ENCODE results near the gene ROBO1.
"Not testable (repeated sequence)": the region's sequence is repeated elsewhere in the genome, so short reads cannot be mapped to it uniquely, and the experiment has no call there.

Gene ROBO1

DNA sequence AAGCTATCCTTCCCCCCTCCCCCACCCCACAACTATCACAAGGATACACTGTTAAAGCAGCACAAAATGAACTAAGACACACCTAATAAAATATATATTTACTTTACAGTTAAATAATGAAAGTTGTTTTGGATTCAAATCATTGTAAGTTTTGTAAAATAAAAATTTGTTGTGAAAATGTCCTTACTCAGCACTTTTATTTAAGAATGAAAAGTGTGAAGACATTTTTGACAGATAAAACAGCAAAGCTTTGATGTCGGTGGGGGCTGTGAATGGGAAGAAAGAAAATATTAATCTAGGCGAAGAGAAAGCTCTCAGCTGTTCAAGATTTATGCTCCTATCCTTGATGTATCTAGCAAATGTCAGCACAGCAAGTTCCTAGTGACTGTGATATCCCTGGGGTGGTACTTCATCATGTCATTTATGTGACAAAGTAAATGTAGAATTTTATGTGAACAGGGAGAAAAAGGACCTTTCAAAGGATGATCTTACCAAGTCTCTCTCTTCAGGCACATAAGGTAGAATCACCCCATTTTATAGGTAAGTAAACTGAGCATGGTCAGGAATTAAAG, 216.4 kb downstream of the ROBO1 start:
- no peak for DNase-seq (ENCODE audit: low read depth in 2 of 2)

DNA sequence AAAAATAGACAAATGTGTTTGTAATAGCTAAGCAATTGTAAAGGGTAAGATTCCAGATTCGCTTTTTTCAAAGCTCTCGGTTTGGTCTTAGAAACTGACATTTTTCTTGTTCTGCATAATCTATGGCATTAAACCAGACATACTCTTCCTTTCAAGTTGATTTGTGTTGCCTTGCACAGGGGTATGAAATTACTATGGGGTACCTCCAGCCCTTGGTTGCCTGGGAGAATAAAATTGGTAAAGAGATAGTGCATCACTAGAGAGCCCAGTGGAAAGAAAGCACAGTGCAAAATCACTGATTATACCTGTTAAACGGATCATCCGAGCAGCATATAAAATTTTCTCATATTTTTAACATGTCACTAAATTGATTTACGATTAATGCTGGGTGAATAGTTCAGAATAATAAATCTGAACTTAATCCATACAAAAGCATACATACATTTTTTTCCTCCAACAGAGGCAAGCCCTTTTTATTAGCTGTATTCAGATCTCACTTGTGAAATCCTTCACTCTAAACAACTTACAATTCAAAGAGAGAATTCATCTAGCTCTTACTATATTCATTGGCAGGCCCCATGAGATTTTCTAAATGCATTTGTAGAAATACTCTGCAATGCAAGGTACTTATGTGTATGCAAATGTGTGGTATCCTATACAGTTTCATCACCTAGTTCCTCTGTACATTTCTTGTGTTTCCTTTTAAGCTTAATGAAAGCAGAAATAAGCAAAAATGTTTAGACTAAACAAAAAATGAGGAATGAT, 224.4 kb downstream of the ROBO1 start:
- DNase-seq (ENCODE audit: low read depth in 2 of 2), result no peak

DNA sequence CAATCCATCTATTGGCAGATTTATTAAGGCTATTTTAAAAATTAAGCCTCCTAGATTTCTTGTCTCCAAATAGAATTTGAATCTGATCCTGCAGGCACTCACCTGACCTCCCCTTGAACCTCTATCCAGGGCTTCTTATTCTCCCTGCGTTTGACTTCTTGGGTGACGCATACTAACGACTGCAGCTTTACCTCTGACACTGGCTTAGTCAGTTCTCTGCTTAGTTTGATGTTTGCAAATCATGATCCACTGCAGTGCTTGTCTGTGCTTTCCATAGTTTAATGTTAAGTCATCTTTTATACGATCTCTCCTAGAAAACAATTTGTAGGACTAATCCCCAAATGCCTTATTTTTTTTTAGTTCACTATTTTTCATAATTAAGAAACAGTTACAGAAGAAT, 233.1 kb downstream of the ROBO1 start:
- DNase-seq (ENCODE audit: low read depth in 2 of 2), result no peak

DNA sequence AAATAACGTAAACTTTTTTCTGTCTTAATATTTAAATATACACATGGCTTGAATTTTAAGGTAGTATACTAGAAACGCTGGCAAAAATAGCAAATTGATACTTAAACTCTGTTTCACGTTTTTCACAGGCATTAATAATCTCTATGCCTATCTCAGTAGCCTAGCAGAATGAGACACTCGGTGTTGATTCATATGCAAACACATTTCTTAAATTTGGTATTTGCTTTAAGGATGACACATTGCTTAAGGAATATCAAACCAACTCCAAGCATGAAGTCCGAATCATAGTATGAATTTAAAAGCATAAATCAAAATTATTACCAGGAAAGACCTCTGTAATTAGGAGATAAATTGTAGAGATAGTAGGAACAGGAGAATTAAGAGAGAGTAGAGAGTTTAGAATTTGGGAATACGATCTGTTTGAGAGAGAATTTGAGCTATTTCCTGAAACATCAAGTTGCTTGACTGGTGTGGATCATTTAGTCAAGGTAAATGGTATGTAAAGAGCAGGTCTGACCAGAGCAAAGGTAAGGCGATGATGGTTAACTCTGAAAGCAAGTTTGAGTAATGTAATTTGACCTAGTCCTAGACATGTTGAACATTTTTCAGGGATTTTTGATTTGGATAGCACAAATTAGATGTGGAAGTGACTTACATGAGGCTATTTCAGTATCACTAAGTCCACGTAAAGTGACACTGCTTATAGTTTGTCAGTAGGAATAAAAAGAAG, 236.1 kb downstream of the ROBO1 start:
- DNase-seq (ENCODE audit: low read depth in 2 of 2), result no peak

DNA sequence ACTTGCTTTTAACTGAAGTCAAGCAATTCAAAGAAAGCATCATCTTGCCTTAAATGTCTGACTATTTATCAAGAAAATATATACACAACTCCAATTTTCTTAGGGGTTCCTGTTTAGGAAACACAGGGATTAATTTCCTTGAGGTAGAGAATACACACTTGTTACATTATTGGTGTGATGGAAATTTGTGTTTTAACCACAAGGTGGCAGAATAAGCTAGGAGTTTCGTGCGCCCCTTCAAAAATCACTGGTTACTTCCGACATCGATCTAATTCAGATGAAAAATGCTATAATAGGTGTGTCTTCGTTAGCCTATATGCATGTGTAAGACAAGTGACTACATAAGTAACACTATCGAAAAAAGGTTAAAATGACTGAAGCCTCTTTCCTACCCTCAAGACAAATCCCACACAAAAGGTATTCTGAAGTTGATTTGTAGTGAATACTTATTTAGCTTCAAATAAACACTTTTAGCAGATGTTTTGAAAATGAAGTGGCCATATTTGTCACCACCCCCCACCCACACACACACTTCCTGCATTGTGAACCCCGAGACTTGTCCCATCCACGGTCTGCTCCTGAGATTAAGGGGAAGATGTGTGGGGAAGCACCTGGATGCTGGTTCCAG, 246.5 kb downstream of the ROBO1 start:
- no peak for DNase-seq (ENCODE audit: low read depth in 2 of 2)

DNA sequence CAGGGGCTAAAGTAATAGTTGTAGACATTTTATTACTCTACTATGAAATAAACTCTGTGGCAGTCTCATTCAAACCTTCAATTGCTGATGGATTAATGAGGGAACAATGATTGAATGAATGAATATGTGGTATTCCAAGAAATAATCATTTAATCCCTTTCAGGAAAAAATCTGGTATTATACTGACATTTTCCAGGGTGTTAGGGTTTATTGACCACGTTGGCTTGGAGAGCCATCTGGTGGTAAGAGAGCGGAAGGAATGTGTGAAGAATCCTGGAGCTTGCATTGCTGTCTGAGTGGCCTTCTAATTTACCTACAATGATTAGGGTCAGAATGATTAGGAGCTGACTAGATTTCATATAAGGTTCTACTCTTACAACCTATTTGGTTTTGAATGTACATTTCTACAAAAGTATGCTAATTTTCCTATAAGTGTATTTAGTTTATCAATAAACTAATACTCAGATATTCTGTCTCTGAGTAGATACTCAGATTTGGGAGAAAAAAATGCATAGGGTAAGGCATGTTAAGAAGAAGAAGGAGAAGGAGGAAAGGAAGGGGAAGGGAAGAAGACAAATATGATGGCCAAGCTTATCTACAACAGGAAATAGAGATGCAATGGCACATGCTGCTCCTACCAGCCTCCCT, 249.9 kb downstream of the ROBO1 start:
- DNase-seq (ENCODE audit: low read depth in 2 of 2), result no peak

DNA sequence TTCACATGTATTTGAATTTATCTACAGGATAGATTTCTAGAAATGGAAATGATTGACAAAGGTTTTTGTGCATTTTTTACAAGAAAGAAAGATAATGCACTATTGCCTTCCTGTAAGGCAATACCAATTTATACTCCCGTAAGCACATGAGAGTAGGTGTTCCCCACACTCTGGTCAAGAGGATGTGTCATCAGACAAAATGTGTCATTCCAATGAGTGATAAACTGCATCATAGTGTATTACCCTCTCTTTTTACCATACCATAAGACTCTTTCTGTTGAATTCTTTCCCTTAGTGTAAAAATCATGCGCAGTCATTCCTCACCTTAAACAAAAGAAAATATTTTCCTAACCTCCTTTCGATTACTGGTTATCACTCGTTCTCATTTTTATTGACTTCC, 251.0 kb downstream of the ROBO1 start:
- DNase-seq (ENCODE audit: low read depth in 2 of 2), result no peak

DNA sequence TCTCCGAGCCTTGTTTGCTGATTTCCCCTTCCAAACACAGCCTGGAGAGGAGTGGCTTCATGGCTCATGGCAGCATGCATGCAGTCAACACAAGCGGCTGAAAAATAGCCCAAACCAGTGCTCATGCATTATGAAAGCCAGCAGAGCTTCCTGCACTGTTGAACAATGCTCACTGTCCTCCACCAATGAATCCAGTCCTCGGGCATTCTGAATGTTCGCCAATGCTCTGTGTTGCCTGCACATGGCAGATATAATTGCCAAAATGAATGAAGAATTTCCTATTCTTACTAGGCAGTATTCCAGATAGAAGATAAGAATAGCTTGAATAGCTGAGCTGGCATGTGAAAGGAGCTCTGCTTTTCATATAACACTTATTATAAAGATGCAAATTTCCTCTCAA, 252.7 kb downstream of the ROBO1 start:
- no peak for DNase-seq (ENCODE audit: low read depth in 2 of 2)

DNA sequence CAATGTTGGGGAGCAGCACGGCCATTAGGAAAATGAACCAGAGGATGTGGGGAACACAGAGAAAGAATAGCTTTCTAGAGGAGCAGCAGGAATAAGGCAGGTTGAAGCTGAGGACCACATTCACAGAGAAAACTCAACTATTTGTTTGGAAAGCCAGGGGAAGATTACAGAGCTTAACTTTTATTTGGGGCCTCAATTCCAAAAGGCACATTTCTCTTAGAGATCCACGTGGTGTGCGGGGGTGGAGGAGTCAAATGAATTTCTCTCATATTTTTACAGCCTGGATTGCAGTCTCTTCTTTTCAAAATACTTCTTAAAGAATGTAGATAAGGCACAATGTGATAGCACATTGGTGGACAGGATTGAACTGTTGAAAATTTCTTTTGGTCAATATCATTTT, 253.7 kb downstream of the ROBO1 start:
- DNase-seq (ENCODE audit: low read depth in 2 of 2), result no peak

DNA sequence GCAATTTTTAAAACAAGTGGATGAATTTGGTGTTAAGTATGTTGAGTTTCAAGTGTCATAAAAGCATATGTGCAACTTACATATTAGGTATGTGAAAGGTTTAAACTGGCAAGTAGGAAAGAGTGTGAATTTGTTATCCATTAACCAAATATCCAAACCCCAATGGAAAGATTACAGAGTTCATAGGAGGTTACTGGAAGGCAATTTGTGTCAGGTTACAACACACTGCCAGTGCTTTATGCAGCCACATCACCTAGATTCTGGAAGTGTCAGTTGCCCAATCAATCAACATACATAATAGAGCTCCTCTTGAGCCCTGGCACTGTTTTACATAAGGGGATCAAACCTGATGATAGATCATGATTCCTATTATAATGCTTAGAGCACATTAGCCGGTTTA, 261.0 kb downstream of the ROBO1 start:
- no peak for DNase-seq (ENCODE audit: low read depth in 2 of 2)

DNA sequence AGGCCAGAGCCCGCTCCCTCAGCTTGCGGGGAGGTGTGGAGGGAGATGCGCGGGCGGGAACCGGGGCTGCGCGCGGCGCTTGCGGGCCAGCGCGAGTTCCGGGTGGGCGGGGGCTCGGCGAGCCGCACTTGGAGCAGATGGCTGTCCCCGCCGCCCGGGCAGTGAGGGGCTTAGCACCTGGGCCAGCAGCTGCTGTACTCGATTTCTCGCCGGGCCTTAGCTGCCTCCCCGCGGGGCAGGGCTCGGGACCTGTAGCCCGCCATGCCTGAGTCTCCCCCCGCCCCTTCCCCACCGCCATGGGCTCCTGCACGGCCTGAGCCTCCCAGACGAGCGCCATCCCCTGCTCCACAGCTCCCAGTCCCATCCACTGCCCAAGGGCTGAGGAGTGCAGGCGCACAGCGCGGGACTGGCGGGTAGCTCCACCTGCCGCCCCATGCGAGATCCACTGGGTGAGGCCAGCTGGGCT, 265.5 kb downstream of the ROBO1 start:
- not testable (repeated sequence) for DNase-seq (ENCODE audit: low read depth in 2 of 2)

DNA sequence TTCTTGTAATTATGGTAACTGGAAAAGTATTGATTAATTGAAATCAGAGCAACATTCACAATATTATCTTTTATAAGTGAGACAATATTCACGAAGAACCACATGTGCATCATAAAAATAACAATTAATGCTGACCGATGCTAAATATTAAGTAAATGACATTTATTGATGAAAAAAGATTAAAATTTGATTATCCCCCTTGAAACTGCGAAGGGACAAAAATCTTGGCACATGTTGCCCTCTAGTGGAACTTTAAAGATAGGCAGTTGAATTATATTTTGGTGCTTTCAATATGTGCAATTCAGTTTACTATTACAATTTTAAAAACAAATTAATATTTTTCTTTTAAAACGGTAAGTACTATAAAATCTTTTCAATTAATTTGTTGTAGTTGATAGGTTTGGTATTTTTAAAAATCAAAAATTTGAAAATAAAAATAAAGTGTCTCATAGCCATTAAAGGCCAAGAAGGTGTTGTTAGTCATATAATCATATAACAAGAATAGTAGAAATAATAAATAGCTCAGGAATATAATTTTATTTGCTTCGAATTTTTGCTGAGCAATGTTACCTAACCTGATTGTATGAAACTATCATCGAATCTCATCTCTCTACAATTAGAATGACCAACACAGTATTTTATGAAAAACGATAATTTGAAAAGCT, 270.2 kb downstream of the ROBO1 start:
- DNase-seq (ENCODE audit: low read depth in 2 of 2), result no peak

DNA sequence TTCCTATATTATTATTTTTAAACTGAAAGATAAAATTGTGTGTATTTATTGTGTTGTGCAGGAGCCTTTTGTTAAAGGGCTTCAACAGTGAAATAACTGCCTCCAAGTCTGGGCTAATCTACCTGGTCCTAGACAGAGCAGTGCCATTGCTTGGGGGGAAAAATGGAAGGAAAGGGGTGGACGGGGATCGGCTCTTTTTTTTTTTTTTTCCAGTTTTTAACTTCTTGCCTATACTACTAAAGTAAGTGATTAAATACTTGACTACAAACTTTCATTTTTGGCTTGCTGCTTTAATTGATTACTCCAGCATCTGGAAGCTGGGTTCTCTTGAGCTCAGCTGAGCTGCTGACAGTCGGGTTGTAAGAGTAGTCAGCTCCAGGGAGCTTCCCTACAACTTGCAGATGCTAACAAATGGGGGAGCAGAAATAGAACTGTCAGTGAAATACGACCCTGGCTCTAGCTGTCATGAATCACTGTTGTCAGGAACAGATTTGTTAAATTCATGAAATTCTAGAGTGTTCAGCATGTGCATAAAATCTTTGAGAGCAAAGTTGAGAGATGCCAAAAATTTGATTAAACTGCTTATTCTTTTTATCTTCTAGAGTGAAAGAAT, 276.7 kb downstream of the ROBO1 start:
- no peak for DNase-seq (ENCODE audit: low read depth in 2 of 2)

DNA sequence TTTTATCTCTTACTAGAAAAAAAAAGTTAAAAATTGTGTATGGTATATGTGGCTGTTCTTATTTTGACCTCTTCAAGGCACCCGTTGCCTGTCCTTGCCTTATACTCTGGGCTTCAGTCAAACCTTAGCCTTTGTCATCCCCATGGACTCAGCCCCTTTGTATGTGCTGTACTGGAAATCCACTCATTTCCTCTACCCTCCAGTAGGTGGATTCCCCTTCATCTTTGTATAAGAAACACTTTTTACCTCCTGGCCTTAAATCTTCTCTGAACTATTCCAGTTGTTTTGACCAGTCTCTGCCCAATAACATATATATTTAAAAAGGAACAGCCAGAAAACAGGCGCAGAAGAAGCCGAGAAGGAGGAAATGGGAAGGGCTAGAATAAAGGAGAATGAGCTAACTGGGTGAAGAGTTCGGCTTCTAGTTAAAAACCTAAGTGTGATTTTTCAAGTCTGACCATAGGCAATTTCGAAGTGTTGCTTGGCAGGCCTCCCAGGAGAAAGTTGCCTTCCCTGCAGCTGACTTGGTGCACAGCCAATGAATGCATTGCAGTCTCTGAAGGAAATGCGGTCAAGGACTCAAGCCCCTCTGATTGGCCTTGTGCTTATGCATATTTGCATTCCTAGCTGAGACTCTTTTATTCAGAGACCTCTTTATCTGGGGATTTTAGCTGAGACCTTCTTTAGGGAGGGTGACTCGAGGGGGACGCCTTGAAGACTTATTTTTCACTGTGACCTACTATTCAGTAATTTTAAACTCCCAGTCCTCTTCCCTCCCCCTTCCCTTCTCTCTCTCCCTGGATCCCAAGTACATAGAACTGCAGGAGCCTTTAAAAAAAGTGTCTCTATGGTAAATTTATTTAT, 277.4 kb downstream of the ROBO1 start:
- DNase-seq (ENCODE audit: low read depth in 2 of 2), result no peak

DNA sequence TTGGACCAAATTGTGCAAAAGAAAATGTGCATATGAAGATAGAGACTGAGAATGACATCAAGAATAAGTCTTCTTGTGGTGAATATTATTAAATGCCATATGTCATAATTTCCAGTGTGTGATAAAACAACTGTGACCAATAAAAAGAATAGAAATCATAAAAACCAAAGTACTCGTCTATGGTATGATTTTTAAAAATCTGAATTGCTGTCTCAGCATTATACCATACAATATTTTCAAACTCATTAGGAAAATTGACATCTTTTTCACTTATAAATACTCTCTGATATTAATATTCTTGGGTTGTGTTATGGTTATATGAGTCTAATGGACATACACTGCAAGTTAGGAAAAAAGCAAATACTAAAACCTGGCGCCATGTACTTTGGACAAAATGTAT, 279.4 kb downstream of the ROBO1 start:
- DNase-seq (ENCODE audit: low read depth in 2 of 2), result no peak

DNA sequence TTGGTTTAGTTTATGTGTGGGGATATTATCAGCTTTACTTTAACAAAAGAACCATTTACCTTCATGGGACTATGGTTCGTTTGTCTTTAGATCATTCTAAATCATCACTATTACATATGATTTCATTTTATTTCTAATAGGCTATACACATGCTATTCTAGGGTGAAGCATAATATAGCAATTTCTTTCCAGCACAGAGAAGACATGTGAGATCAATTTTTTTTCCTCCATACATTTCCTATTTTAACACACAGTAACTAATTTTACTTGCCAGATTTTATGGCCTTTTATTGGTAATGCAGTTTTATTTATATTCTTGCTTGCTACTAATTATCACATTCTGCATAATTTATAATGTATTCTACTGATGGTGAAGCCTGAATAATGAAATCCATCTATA, 287.1 kb downstream of the ROBO1 start:
- no peak for DNase-seq (ENCODE audit: low read depth in 2 of 2)

DNA sequence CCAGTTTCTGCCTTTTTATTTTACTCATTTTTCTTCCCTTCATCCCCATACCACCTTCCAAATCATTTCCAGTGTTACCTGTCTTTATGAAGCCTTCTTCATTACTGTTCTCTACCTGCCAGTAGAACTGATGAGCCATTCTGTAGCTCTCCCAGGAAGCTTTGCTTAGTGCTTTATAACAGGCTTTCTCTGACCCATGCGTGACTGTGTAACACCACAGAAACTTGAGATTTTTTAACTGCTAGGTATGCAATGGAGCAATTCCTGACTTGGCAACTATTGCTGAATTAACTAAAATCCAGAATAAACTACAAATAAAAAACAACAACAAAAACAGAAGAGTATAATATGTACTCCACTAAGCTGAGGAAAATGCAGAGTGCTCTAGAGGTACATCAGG, 289.2 kb downstream of the ROBO1 start:
- DNase-seq (ENCODE audit: low read depth in 2 of 2), result no peak

DNA sequence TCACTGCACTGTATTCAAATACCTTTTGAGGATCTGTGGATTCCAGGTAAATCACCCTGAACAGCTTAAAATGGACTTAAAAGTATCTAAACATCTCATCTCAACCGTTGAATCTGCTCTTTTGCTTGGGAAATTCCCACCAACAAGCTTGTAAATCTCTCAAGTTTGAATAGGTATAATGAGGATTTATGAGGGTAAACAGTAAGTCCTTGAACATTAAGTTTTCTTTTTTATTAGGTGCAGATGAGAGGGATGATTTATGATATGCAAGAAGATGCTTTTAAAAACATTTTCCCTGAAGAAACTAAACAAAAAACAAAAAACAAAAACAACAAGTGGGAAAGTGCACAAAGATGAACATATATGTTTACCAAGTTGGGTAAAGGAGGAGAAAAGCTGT, 290.6 kb downstream of the ROBO1 start:
- DNase-seq (ENCODE audit: low read depth in 2 of 2), result no peak

DNA sequence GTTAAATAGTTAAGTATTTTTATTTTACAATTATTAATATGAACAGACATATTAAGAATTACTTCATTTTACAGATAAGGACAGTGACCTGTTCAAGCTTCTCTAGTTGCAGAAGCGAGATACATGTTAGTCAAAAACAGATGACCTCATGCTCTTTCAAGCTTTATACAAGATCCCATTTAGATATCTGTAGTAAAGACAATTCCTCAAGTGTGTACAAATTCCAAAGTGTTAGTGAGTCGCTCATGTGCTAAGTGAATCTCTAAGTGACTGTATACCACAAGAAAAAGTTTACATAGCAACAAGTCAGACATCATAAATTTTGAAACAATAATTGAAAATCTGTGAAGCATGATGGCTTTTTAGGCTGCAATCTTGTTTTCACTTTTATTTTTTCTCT, 293.8 kb downstream of the ROBO1 start:
- DNase-seq (ENCODE audit: low read depth in 2 of 2), result no peak

DNA sequence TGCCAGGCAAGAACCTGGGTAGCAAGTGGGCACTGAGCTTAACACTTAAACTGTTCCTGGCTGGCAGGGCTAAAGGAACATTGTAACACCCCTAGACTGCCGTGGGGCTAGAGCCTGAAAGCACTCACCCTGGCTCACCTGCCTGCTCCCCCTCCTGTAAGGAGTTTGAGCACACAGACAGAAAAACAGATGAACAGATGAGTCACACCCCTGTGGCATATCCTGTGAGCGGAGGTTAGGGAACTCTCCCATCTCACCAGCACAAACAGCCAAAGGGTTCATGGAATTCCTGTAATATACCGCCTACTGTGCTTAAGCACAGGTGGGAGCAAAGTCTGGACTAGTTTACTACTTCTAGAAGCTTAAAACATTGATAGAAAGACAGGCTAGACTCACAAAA, 300.1 kb downstream of the ROBO1 start:
- DNase-seq (ENCODE audit: low read depth in 2 of 2), result no peak

All from stimulated activated CD4-positive, alpha-beta T cell treated with anti-CD3 and anti-CD28 coated beads, Interleukin-15, amount 100 ng/mL, for 48 hours (primary cell).